ENCODE data around the gene CHD5. TPM values are rescaled to one million over a fixed set of nuclear protein-coding genes. Genes with fewer than 3 reads are reported as not detected.

CHD5 gene
- total and polyA plus RNA-seq, 2 of the 13 experiments (the other 11 are each of a cell fraction or from before 2014, with no cell fraction given), result 0.02 to 0.21 TPM

DNA sequence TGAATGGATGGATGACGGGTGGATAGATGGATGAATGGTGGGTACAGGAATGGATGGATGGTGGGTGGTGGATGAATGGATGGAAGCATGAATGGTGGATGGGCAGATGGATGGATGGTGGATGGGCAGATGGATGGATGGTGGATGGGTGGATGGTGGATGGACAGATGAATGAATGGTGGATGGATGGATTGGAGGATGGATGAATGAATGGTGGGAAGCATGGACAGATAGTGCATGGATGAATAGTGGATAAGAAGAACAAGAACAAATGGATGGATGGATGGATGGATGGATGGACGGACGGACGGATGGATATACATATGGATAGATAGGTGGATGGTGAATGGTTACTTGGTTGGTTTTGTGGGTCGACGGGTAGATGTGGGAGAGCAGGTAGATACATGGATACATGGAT lies 4.7 kb downstream of the CHD5 start (continued):
- no peak for TF ChIP-seq HMGA1 (CRISPR knock-in tag; conservative IDR thresholded peaks at IDR 0.05)

GRCh38 chr1:6174621-6175410 lies 5.3 kb downstream of the CHD5 start:
- peaks cover 10% of the 10 kb centered on the region; the same call in 1 of the 2 replicates for H4K20me1 ChIP-seq (ENCODE audit: insufficient read depth, low read length)
- WGBS (ENCODE audit: low lambda C conversion rate), result 31% methylated on average over 5 of the region's 5 CpGs
- intact Hi-C loops (cut with micrococcal nuclease; ENCODE audit: unreplicated experiment) (no loop called here), in situ Hi-C loops (cut with HindIII; ENCODE audit: extremely low pct_ligation_motif_present, low pct_unique_long_range_greater_than_20kb) (loop anchor here (5.0 kb wide), 1 partner anchor 63 kb away; no protein-coding TSS in a partner anchor)
- no peak overlapping the region for H3K27ac ChIP-seq (ENCODE audit: extremely low read length, insufficient read depth, low read length)
- no peak overlapping the region for H2AFZ ChIP-seq (ENCODE audit: low read length)
- peaks cover 20% of the 10 kb centered on the region for H3K4me1 ChIP-seq (ENCODE audit: insufficient read depth, low read length)
- no peaks in the 10 kb centered on the region for H3K79me2 ChIP-seq (ENCODE audit: insufficient read depth, low read length)
- ChIA-PET POLR2A (no interaction called here), CTCF (ENCODE audit: low intra/inter-chr PET ratio, low total read pairs) (no interaction called here)
- H3K9me3 ChIP-seq (ENCODE audit: low read length), result no peaks in the 10 kb centered on the region
- no TSS peak for BruUV-seq (replicated peaks)
- no peaks in the 10 kb centered on the region for H3K36me3 ChIP-seq (replicated peaks in 1 of 2; ENCODE audit: control insufficient read depth in 1 of 2, insufficient read depth in 2 of 2, low read length in 2 of 2)
- DNase-seq (ENCODE audit: low spot score), result no peak
- no peak overlapping the region for H3K9ac ChIP-seq (ENCODE audit: insufficient read depth, low read depth, low read length)
- peaks cover 9 to 55% of the 10 kb centered on the region in 2 experiments; a peak in 4 of 5 replicates for H3K27me3 ChIP-seq (ENCODE audit: control insufficient read depth in 1 of 2, insufficient read depth in 2 of 2, low read length in 2 of 2)
- no peak overlapping the region for H3K4me2 ChIP-seq (ENCODE audit: low read depth, low read length)
- ATAC-seq, result no peak
- FAIRE-seq, result no peak
- no peak overlapping the region for H3K4me3 ChIP-seq (replicated peaks in 1 of 3; ENCODE audit: insufficient read depth in 1 of 3, low read depth in 2 of 3, low read length in 3 of 3)
- TF ChIP-seq STAT5B (CRISPR knock-in tag; IDR thresholded peaks at IDR 0.05), result no peak
- TF ChIP-seq TCF7 (IDR thresholded peaks at IDR 0.05; ENCODE audit: low read depth), result no peak
- TF ChIP-seq ZNF430 (CRISPR knock-in tag; IDR thresholded peaks at IDR 0.05), result no peak
- no peak for TF ChIP-seq ZNF225 (CRISPR knock-in tag; IDR thresholded peaks at IDR 0.05)
- TF ChIP-seq REL (CRISPR knock-in tag; conservative IDR thresholded peaks at IDR 0.05), result no peak
- TF ChIP-seq, protein P1, sequence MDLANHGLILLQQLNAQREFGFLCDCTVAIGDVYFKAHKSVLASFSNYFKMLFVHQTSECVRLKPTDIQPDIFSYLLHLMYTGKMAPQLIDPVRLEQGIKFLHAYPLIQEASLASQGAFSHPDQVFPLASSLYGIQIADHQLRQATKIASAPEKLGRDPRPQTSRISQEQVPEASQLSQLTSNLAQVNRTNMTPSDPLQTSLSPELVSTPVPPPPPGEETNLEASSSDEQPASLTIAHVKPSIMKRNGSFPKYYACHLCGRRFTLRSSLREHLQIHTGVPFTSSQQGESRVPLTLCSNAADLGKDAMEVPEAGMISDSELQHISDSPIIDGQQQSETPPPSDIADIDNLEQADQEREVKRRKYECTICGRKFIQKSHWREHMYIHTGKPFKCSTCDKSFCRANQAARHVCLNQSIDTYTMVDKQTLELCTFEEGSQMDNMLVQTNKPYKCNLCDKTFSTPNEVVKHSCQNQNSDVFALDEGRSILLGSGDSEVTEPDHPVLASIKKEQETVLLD (CRISPR knock-in tag; IDR thresholded peaks at IDR 0.05; ENCODE audit: low read depth), result no peak
- TF ChIP-seq ZNF232 (CRISPR knock-in tag; IDR thresholded peaks at IDR 0.05; ENCODE audit: borderline replicate concordance), result no peak
- no peak for TF ChIP-seq ZBTB3 (CRISPR knock-in tag; IDR thresholded peaks at IDR 0.05; ENCODE audit: borderline replicate concordance, low read depth)
- TF ChIP-seq SIX4 (CRISPR knock-in tag; IDR thresholded peaks at IDR 0.05), result no peak
- no peak for TF ChIP-seq ZBTB20 (CRISPR knock-in tag; IDR thresholded peaks at IDR 0.05; ENCODE audit: borderline replicate concordance, low read depth)
- no peak for TF ChIP-seq NFRKB (IDR thresholded peaks at IDR 0.05)
- no peak for TF ChIP-seq BHLHE40 (IDR thresholded peaks at IDR 0.05; ENCODE audit: low read length)
- TF ChIP-seq MBD4 (IDR thresholded peaks at IDR 0.05; ENCODE audit: borderline replicate concordance, low read length), result no peak

Measured in HepG2 (cell line).